Fibroblast of lung (primary cell): ENCODE results near the gene LASP1.

ENCODE experiments used
- EZH2 ChIP-seq: IDR thresholded peaks from 2 replicates; pipeline ENCODE4 v1.5.1; 2012; ENCODE audit warnings: low read length, control low read depth, mild to moderate bottlenecking; ENCODE audit errors: missing control alignments
- TF ChIP-seq, protein P1 (sequence below), 2 donors: IDR thresholded peaks in 1 of 2; conservative IDR thresholded peaks in 1 of 2; 1 replicate in 1 of 2; 2 replicates in 1 of 2; pipeline ENCODE4 v1.5.1; 2011 to 2012; ENCODE audit warnings: low read length in 2 of 2, control low read depth in 1 of 2, inconsistent platforms in 1 of 2, low read depth in 1 of 2, mild to moderate bottlenecking in 1 of 2

DNA sequence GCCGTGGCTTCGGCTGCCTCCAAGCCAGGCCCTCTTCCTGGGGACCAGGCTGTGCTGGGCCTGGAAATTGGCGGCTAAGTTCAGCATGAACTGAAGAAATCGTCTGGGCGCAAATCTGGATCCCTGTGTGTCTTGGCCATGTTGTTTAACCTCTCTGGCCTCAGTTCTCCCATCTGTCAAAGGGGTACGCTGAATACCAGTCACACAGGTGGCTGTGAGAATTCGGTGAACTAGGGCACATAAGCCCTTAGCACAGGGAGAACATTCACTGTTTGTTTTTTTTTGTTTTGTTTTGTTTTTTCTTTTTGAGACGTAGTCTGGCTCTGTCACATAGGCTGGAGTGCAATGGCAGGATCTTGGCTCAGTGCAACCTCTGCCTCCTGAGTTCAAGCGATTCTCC is 19.0 kb downstream of the LASP1 start:
- TF ChIP-seq, protein P1, sequence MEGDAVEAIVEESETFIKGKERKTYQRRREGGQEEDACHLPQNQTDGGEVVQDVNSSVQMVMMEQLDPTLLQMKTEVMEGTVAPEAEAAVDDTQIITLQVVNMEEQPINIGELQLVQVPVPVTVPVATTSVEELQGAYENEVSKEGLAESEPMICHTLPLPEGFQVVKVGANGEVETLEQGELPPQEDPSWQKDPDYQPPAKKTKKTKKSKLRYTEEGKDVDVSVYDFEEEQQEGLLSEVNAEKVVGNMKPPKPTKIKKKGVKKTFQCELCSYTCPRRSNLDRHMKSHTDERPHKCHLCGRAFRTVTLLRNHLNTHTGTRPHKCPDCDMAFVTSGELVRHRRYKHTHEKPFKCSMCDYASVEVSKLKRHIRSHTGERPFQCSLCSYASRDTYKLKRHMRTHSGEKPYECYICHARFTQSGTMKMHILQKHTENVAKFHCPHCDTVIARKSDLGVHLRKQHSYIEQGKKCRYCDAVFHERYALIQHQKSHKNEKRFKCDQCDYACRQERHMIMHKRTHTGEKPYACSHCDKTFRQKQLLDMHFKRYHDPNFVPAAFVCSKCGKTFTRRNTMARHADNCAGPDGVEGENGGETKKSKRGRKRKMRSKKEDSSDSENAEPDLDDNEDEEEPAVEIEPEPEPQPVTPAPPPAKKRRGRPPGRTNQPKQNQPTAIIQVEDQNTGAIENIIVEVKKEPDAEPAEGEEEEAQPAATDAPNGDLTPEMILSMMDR (conservative IDR thresholded peaks at IDR 0.05 in 1 of 2, IDR thresholded peaks at IDR 0.05 in 1 of 2; ENCODE audit: low read depth in 1 of 2, low read length in 2 of 2): no peak
- TF ChIP-seq EZH2: no peak
